Ammon's horn (tissue), 1 donor: Measurements from ENCODE around the gene SDR42E2.
"Not testable (repeated sequence)": the region's sequence is repeated elsewhere in the genome, so short reads cannot be mapped to it uniquely, and the experiment has no call there.

Experiments used
- DNase-seq: peaks from one replicate; pipeline ENCODE4 v3.0.0-alpha.2; 2016; ENCODE audit warnings: low spot score

Gene SDR42E2

GRCh38 chr16:22162656-22163009, 327 bp downstream of the SDR42E2 start:
- no peak for DNase-seq

- DNase-seq: no peak
Observed at GRCh38 chr16:22163806-22164205, 1.5 kb downstream of the SDR42E2 start.

- no peak for DNase-seq
Observed at GRCh38 chr16:22164482-22164881, 2.2 kb downstream of the SDR42E2 start.

GRCh38 chr16:22165508-22166285, 3.4 kb downstream of the SDR42E2 start:
- no peak for DNase-seq

GRCh38 chr16:22171953-22172352, 9.6 kb downstream of the SDR42E2 start:
- no peak for DNase-seq

GRCh38 chr16:22172642-22173041, 10.3 kb downstream of the SDR42E2 start:
- DNase-seq: not testable (repeated sequence)

- DNase-seq: no peak
Observed at GRCh38 chr16:22174642-22175041, 12.3 kb downstream of the SDR42E2 start.

- no peak for DNase-seq
Observed at GRCh38 chr16:22177968-22178930, 15.9 kb downstream of the SDR42E2 start.

- DNase-seq: no peak
Observed at GRCh38 chr16:22181426-22181825, 19.1 kb downstream of the SDR42E2 start.

- DNase-seq: no peak
Observed at GRCh38 chr16:22181843-22182242, 19.5 kb downstream of the SDR42E2 start.

- DNase-seq: no peak
Observed at GRCh38 chr16:22183335-22183734, 21.0 kb downstream of the SDR42E2 start.

- DNase-seq: no peak
Observed at GRCh38 chr16:22183901-22184614, 21.8 kb downstream of the SDR42E2 start.

- DNase-seq: no peak
Observed at GRCh38 chr16:22184615-22184968, 22.3 kb downstream of the SDR42E2 start.

- DNase-seq: no peak
Observed at GRCh38 chr16:22186517-22186916, 24.2 kb downstream of the SDR42E2 start.

GRCh38 chr16:22188267-22188594, 25.9 kb downstream of the SDR42E2 start:
- no peak for DNase-seq

GRCh38 chr16:22188595-22189442, 26.5 kb downstream of the SDR42E2 start:
- DNase-seq: peak; percentile 86

- no peak for DNase-seq
Observed at GRCh38 chr16:22189473-22190080, 27.3 kb downstream of the SDR42E2 start.

GRCh38 chr16:22190081-22190775, 27.9 kb downstream of the SDR42E2 start:
- DNase-seq: no peak

- peak; percentile 100 for DNase-seq
Observed at GRCh38 chr16:22190776-22191531, 28.6 kb downstream of the SDR42E2 start.
